ENCODE measurements around the gene CDH26.

DNA sequence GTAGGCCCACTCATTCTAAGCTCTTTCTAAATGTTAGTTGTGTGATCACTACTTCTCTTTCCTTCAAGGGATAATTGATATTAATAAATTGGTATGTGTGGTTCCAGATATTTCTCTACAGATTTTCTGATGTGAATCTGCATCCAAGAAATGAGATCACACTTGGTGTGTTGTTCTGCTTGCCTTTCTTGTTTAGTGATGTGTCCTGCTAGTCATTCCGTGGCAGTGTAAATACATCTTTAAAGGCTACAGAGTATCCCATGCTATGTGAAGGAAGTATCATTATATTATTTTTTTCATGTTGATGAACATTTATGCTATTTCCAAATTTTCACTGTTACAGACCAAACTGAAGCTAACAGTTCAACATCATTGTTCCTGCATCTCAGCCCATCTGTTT lies 13.2 kb downstream of the CDH26 start:
- TF ChIP-seq EZH2phosphoT487 (IDR thresholded peaks at IDR 0.05; ENCODE audit: low read depth) = no peak
- TF ChIP-seq, protein P1, sequence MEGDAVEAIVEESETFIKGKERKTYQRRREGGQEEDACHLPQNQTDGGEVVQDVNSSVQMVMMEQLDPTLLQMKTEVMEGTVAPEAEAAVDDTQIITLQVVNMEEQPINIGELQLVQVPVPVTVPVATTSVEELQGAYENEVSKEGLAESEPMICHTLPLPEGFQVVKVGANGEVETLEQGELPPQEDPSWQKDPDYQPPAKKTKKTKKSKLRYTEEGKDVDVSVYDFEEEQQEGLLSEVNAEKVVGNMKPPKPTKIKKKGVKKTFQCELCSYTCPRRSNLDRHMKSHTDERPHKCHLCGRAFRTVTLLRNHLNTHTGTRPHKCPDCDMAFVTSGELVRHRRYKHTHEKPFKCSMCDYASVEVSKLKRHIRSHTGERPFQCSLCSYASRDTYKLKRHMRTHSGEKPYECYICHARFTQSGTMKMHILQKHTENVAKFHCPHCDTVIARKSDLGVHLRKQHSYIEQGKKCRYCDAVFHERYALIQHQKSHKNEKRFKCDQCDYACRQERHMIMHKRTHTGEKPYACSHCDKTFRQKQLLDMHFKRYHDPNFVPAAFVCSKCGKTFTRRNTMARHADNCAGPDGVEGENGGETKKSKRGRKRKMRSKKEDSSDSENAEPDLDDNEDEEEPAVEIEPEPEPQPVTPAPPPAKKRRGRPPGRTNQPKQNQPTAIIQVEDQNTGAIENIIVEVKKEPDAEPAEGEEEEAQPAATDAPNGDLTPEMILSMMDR (IDR thresholded peaks at IDR 0.05; ENCODE audit: low read depth, low read length) = no peak
